ENCODE results near the gene ARID1A.

Gene ARID1A

DNA sequence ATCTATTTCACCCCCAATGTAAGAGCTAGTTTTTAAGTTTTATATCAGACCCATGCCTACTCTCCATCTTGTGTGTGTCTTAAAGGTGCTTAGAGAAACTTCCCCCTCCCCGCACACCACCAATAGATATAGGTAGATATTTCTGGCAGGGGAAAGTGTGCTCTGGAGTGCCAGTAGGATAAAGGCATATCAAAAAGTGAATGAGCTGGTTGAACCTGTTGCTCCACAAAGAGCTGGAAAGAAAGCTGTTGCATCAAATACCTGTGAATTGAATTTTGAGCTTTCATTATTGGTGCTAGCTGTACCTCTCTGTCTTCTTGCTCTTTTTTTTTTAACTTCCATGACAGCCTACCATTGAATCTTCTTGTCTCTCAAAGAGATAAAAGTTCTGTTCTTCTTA, 32.8 kb downstream of the ARID1A start:
- DNase-seq, result no peak

DNA sequence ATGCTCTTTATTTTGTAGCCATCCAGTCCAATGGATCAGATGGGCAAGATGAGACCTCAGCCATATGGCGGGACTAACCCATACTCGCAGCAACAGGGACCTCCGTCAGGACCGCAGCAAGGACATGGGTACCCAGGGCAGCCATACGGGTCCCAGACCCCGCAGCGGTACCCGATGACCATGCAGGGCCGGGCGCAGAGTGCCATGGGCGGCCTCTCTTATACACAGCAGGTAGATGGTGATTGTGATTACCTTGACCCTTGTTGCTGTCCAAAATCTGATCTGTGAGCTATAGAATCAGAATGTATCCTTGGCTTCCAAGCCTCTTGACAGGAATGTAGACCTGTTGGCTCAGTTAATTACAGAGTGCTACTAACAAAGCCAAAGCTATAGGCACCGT, 33.8 kb downstream of the ARID1A start:
- no peak for DNase-seq

DNA sequence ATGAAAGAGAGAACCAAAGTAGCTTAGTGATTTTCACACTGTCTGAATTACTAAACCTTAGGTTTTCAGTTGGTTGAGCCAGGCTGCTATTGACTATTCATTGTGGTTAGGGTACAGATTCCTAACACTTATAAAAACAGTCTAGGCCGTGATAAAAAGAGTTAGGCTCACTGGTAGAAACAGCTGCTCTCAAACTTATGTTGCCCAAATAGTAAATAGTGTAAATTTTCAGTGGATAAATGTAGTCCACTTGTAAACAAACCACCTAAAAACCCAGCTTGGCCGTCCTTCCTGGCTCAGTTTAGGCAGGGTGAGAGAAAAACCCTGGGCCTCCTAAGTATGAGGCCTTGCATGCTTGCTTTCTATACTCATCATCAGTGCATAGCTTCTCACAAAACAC, 34.9 kb downstream of the ARID1A start:
- no peak for DNase-seq

DNA sequence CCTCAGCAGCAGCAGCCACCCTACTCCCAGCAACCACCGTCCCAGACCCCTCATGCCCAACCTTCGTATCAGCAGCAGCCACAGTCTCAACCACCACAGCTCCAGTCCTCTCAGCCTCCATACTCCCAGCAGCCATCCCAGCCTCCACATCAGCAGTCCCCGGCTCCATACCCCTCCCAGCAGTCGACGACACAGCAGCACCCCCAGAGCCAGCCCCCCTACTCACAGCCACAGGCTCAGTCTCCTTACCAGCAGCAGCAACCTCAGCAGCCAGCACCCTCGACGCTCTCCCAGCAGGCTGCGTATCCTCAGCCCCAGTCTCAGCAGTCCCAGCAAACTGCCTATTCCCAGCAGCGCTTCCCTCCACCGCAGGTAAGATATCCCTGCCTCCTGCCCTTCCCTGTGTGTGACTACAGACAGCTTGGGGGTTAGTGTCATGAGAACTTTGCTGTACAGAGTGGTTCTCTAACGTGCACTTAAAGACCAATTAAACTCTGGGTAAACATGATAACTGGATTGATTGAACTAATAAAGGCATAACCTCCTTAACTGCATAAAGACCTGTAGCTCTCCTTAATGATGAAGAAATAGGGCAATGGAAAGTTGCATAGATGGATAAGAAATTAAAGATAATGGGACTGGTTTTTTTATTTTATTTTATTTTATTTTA, 35.6 kb downstream of the ARID1A start:
- no peak for DNase-seq

DNA sequence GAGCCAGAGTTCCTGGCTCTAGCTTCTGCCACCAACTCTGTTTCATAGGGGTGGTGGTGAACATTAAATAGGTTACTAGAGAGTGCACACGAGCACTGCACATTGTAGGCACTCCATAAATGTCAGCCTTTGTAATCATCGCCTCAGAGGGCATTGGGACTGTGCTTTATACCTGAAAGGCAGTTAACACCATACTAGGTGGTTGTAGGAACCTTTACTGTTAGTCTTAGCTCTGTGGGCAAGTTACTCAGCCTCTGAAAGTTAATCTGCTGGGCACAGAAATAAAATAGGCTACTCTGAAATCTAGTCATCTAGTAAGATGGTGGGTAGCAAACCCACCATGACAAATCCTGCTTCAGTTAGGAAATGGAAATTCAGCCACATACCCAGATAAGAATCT, 37.6 kb downstream of the ARID1A start:
- no peak for DNase-seq

DNA sequence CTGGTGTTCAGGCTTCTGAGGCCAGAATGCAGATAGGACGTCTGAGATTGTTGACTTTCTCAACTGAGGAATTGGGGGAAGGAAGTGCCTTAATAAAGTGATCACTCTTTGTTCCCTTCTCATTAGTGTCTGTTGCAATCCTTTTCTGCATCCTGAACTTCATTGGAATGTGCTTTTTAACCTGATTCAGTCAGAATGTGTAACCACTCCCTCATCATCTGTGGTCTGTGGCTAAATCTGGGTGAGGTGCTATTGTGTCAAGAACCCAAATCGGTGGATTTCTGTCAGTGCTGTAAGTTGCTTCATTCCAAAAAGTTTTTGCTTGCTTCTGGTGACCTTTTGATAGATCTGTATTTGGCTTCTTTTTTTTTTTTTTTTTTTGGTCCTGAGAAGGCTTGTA, 38.2 kb downstream of the ARID1A start:
- DNase-seq, result no peak

DNA sequence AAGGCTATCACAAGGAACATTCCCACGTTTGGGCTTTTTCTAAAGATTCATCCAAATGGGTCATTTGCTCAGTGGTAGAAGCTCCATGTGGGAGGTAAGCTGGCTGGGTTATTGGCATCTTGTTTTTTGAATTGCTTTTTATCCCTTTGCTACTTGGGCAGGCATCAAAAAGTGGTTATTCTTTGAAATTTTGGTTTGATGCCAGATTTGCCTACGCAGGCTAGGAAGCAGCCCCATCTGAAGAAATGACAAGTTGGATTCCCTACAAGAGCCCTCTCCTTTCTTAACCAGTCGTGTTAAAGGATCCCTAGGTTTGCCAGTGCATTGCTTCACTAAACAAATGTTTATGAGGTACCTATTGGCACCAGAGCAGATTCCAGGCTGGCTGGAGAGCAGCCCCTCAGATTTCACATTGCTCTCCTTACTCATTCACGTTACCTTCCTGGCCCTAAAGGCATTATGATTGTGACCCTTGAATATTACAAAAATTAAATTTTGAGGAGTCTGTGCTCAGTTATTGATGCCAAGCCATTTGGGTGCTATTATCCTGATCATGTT, 38.8 kb downstream of the ARID1A start:
- DNase-seq, result no peak

DNA sequence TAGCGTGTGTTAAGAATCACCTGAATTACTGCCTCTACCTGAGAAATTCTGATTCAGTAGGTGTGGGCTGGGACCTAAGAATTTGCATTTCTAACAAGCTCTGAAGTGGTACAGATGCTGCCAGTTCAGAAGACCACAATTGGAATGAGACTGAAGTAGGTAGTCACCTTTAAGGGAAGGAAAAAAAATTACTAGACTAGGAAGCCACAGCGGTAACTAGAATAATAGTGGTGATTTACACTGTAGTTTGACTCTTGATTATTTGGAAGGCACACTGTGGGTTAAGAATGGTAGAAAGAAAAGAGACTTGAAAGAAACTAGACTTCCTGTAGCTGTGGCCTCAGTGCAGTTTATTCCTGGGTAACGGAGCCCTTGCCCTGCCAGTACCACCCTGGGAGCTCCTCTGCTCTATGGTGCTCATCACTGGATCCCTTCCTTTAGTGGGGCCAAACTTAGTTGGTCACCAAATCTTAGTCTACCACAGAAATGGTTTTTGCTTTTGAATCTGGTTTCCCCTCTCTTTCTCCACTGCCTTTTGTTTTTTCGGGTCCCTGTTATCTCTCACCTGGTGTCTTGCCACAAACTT, 43.6 kb downstream of the ARID1A start:
- DNase-seq, result no peak

DNA sequence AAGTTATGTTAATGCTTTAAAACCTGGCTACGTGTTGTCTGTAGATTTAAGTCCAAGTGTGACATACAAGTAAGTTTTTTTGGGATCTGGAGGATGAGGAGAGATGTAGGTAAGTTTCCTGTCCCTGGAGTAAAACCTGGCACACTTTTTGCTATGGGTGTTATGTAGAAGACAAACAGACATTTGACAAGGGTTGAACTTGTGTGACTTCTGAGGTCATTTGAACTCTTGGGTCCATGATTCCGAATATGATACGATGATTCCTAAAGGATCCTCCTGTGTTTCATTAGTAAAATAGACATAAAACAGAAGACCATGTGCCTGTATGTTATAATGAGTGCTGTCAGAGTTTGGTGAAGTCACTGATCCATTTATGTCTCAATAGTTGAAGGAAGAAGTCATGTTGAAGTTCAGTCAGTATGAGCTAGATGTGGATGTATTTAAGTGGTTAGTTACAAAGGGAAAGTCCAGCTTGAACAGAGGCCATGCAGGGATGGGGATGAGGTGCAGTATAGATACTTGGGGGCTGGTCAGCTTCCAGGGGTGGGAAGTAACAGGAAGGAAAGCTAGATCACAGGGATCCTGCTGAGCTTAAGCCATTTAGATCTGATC, 44.3 kb downstream of the ARID1A start:
- no peak for DNase-seq

DNA sequence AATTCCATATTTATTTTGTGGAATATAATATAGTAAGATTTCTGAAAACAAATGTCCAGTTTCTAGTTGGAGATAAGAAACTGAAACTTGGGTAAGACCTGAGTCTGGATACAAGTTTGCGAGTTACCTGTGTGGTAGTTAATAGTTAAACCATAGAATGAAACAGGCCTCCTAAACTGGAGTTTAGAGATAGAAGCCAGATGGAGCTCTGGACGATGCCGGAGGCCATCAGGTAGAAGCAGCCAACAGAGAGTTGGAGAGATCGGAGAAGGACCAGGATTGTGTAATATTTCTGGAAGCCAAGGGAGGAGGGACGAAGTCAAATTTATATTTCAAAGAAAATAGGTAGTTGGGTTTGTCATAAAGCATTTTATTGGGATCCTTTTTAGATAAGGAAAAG, 45.1 kb downstream of the ARID1A start:
- no peak for DNase-seq

DNA sequence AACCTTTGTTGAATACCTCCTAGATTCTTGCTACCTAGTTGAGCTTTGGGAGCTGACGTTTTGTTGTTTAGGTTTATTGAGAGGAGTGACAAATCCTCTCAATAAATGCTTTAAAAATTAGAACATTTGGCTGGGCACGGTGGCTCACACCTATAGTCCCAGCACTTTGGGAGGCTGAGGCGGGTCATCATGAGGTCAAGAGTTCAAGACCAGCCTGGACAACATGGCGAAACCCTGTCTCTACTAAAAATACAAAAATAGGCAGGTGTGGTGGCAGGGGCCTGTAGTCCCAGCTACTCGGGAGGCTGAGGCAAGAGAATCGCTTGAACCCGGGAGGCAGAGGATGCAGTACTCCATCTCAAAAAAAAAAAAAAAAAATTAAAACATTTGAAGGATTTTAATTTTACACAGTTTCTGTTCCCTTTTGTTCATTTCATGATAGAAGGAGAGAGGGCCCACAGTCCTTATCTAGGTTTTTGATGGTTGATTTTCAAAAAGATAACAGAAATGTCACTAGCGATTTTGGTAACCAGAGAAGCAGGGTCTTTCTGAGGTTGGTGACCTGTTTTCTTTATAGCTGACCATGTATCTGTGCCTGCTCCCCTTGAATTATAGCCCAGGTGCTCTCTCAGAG, 47.7 kb downstream of the ARID1A start:
- DNase-seq, result no peak

DNA sequence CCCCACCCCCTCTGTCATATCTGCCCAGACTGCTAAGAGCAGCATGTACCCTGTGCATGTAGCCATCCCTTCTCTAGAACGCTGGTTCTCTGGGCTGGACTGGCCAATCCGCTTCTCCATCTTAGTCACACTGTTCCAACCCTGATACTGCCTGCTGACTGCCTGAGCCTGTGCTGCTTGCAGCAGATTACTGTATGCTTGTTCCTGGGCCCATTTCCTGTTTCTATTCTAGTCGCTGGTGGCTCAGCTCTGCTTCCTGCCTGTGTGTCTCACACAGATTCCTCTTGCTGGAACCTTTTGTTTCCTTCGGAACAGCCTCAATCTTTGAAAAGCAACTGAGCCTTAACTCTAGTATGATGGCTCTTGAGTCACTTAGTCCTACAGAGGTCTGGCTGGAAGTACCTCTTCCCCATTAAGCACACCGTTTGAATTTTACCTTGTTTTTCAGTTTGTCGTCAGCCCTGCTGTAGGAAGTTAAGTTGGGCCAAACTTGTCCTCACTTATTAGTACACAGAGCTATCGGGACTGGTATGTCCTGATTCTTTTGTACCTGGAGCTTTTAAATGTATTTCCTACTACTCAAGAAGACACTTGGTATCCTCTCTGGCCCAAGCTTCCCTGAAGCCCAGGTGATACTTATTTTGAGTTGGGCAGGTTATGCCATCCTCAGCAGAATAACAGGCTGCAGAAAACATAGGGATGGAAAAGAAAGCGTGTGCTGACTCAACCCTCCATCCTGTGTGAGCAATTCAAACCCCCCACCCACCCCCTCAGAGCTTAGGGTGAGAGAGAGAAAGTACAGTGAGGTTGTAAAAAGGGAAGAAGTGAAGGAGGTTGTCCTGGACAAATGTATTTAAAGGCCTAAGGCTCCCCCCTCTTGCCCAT, 48.5 kb downstream of the ARID1A start:
- no peak for DNase-seq

DNA sequence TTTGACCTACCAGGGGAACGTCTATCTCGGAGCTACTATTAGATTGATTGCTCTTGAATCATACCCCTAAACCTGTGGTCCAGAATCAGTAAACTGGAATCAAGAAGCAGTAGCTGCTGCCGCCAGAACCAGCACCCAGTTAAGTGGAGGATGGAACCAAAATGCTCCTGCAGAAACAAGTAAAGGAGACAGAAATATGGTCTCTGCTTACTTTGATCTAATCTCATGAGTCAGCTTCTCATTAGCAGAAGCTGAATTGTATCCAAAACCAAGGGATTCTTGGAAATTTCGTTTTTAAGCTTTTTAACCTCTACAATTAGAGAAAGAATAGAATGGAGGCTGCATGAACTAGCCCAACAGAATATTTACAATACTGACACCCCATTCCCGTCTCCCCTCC, 49.4 kb downstream of the ARID1A start:
- no peak for DNase-seq

DNA sequence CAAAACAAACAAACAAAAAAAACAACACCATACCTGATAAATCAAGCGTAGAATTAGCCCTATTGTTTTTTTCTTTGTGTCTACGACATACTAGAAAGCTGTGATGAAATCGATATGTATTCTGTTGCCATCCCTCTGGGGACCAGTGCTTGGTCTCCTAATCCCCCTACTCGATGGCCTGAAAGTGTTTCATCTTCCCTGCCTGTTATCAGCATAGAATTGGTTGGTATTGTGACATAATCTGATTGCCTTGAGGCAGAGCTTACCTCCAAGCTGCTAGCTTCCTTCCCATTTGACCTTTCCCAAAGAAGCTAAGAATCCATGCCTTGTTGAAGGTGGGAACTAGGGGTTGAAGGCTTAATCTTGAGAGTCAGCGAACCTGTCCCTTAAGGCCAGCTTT, 51.2 kb downstream of the ARID1A start:
- no peak for DNase-seq

DNA sequence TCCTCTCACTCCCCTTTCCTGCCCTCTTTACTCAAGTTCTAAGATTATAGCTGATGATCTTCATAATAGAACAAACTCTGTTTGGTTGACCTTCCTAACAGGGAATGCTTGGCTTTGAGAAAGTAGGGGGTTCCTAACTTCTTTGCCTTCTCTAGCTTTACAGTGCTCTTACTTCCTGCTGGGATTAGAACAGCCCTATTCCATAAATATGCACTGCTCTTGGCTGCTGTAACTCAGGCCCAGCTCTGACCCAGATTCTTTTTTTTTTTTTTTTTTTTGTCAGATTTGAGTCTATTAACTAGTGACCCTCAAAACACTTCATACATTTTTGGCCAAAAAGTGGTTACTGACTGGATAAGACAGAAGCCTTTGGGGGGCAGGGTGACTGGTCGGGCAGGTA, 52.5 kb downstream of the ARID1A start:
- no peak for DNase-seq

DNA sequence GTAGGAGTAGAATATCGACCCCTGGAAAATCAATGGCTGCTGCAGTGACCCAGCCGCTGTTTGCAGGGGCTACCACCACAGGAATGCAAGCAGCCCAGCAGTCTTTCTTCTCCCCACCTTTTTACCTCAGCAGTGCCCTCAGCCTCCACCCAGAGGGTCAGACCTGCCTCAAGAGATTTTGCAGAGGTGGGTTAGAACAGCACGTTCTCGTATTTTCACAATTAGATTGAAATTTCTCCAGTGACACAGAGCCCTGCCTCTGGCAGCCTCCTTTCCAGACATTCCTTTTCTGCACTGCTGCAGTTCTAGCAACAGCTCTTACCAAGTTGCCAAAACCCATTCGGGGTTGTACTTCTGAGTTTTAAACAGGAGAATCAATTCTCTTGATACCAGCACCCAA, 53.6 kb downstream of the ARID1A start:
- DNase-seq, result no peak

DNA sequence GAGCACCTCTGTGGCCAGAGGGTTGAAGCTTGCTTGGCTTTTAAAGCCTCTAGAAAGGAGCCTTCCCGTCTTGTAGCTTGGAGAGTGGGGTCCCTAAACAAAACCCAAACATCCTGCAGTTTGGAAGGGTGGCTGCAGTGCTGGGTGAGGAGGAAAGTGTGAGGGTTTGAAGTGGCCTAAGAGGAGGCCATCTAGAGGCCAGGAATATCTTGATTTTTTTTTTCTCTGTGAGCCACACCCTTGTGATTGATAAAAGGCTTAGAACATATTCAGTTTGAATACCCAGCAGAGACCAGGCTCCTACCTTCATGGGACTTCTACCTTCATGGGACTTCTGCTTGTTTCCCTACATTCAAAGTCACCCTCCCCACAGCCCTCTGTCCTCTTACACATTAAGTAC, 54.6 kb downstream of the ARID1A start:
- no peak for DNase-seq

DNA sequence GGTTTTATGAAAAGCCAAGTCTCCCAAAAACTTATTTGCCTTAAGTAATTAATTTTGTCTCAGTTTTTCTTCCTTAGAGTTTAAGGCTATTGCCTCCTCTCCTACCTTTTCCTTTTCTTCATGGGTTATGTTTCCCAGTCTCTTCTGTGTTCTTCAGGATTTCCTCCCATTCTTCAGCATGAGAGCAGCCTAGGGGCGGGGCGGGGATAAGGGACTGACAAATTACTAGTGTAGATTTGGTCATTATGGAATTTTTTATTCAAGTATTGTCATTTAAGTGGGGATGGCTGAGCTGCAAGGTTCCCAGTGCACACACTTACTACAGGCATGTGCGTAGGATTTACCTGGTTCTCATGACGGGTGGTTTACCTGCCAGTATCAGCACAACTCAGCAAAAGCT, 56.7 kb downstream of the ARID1A start:
- no peak for DNase-seq

DNA sequence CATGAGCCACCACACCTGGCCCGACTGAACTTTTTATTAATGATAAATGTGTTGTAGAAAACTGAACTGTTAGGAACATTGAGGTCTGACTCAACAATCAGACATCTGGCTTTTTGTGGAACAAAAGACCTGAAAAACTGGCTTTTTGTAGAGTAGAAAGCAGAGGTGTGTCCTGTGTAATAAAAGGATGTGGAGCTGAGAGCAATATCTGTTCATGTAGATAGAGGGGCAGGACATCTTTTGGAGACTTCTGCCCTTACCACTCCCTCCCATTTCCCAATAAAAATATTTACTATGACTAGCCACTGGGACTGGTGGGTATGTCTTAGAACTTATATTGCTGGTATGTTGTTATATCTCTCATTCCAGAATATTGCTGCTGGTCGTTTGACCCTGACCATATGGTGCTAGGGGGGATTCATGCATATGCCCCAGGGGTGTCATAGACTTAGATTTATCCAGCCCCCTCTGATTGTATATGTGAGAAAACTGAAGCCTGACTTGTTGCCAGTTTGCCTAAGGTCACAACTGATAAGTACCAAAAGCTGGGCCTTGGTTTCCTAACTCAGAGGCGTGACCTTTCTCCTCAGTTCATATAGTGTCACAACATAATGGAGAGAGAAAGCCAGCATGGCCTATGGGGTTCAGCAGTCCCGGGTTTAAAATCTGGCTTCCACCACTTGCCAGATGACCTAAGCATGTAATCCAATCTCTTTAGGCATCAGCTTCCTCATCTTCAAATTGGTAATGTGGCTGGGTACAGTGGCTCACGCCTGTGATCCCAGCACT, 58.5 kb downstream of the ARID1A start:
- DNase-seq, result no peak

DNA sequence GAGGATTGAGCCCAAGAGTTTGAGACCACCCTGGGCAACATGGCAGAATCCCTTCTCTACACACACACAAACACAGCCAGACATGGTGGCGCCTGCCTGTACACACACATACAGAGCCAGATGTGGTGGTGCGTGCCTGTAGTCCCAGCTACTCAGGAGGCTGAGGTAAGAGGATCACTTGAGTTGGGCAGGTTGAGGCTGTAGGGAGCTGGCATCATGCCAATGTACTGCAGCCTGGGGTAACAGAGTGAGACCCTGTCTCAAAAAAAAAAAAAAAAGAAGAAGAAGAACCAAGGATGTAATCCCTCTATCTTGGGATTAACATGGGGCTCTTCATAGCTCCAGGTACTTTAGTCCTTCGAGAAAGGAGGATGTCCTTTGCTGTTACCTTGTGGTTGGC, 62.5 kb downstream of the ARID1A start:
- DNase-seq, result no peak

DNA sequence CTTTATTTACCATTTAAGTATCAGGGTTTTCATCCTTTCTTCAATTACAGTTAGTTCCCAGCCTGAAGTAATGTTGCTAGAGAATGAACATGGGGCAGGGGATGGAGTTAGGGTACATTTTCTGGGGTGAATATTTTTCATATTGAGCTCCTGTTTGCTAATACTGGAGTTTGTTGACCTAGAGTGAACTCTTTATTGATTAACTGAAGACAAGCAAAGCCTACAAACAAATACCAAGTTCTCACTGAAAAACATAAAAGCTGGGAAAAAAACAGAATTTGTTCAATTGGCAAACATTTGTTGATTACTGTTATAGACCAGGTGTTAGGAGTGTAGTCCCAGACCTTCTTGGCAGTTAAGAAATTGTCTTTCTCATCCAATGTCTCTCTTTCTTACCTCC, 63.7 kb downstream of the ARID1A start:
- no peak for DNase-seq

DNA sequence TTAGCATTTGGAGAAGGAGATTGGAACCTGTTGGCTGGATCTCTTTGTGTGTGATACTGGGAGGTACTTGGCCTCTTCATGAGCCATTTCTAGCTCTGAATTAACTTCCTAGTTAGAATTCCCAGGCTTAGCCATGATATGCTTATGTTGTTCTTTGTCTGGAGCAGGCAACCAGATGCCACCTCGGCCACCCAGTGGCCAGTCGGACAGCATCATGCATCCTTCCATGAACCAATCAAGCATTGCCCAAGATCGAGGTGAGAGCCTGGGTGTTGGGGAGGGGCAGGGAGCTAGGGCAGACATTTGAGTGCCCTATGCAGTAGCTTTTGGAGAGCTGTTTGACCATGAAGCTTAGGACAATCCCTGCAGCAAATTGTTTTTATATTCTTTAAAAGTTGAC, 65.4 kb downstream of the ARID1A start:
- DNase-seq, result no peak
